GM19467 (cell line): ENCODE measurements around the gene TBCB.

Experiments
- ATAC-seq: cut with Tn5 transposase; IDR thresholded peaks from one replicate; pipeline ENCODE4 v1.9.1; 2021; ENCODE audit warnings: mild to moderate bottlenecking, moderate library complexity; ENCODE audit not compliant: unreplicated experiment

Gene TBCB

GRCh38 chr19:36100476-36100875, 14.8 kb upstream of the TBCB start:
- ATAC-seq, result no peak

GRCh38 chr19:36101550-36102327, 13.5 kb upstream of the TBCB start:
- no peak for ATAC-seq

- ATAC-seq, result no peak
Observed at GRCh38 chr19:36103040-36103626, 12.1 kb upstream of the TBCB start.

DNA sequence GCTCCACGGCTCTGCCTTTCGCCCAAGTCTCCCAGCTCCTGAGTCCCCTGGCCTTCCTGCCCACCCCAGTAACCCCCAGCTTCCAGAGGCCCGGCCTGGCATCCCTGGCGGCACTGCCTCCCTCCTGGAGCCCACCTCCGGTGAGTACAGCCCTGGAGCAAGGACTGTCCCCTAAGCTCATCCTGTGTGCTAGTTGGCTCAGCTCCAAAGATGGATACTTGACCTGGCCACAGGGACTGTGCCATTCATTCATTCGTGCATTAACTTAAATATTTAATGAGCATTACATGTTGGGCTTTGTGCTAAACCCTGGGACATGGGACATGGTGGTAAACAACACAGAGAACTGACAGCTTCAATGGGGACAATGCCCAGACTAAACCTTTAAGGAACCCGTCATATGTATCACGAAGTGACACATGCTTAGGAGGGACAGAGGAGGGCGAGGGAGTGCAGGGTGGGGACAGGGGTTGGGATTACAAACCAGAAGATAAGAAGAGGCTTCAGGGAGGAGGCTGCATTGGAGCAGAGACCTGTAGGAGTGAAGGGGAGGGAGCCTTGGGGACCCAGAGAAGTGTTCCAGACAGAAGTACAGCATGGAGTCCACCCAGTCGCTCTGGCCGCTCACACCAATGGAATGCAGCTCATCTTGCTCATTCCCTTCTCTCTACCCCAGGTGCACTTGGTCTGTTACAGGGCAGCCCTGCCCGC, 11.3 kb upstream of the TBCB start:
- ATAC-seq, result no peak

- ATAC-seq, result no peak
Observed at GRCh38 chr19:36106441-36106840, 8.8 kb upstream of the TBCB start.

DNA sequence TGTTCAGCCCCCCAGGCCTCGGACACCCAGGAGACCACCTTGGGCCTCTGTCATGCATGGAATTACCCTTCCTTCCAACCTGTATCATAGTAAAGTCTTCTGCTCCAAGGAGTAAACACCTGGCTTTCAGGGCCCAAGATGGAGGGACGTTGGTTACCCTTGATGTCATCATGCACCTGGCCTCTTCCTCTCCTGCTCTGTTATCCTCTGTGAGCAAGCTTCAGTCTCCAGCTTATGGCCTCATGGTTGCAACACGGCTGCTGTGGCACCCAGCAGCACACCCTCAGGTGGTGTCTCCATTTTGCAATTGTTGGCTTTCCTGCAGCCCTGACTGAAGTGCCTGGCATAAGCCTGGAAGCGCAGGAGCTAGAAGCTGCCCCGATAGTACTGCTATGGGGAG, 8.3 kb upstream of the TBCB start:
- ATAC-seq, result no peak

- no peak for ATAC-seq
Observed at GRCh38 chr19:36108684-36109083, 6.6 kb upstream of the TBCB start.

- ATAC-seq, result no peak
Observed at GRCh38 chr19:36110487-36111199, 4.6 kb upstream of the TBCB start, which contains the start of gene OVOL3. OVOL3 (plus strand) TSS chr19:36111143; CDS start chr19:36111203, 60 bp downstream.

- no peak for ATAC-seq
Observed at GRCh38 chr19:36111200-36111539, 4.1 kb upstream of the TBCB start.

GRCh38 chr19:36112678-36113077, 2.6 kb upstream of the TBCB start:
- ATAC-seq, result no peak

DNA sequence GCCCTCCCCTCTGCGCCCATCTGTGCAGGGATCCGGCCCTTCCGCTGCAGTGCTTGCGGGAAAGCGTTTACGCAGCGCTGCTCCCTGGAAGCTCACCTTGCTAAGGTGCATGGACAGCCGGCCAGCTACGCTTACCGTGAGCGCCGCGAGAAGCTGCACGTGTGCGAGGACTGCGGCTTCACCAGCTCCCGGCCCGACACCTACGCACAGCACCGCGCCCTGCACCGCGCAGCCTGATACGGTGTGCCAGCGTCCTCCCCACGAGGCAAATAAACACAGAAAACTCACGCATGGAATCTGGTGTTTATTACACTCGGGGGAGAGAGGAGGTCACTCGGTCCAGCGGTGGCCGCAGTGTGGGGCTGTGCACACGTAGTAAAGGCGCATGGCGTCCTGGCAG, 1.8 kb upstream of the TBCB start:
- ATAC-seq, result no peak

DNA sequence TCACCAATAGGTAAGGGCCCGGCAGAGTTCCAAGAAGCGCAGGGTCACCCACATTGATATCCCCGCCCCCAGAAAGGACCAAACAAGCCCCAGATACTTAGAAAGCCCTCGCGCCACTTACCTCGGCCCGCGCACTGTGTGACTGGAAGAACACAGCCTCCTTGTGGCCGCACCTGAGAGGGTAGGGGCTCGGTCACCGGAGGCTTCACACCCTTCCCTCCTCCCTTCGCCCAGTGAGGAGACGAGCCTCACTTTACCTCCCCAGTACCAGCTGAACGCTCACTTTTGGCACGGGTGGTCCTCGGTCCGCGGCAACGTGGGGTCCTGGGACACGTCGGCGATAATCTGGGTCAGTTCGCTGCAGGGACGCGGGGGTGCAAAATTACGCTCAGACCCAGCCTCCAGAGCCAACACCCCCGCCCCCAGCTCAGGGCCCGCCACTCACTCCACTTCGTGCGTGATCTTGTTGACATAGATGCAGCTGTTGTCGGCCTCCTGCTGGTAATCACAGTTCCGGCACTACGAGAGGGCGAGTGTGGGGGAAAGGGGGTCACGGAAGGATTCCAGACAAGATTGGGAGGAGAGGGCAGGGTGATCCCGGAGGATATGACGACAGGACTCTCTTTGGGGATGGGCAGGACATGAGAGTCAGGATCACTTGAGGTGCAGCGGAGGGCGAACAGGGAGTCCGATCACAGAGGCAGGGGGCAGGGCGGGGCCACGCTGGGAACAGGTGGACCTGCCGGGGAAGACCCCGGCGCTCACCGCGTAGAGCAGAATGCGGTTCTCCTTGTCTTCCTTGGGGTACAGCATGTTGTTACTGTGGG, 1.2 kb upstream of the TBCB start:
- peak; percentile 4 for ATAC-seq

DNA sequence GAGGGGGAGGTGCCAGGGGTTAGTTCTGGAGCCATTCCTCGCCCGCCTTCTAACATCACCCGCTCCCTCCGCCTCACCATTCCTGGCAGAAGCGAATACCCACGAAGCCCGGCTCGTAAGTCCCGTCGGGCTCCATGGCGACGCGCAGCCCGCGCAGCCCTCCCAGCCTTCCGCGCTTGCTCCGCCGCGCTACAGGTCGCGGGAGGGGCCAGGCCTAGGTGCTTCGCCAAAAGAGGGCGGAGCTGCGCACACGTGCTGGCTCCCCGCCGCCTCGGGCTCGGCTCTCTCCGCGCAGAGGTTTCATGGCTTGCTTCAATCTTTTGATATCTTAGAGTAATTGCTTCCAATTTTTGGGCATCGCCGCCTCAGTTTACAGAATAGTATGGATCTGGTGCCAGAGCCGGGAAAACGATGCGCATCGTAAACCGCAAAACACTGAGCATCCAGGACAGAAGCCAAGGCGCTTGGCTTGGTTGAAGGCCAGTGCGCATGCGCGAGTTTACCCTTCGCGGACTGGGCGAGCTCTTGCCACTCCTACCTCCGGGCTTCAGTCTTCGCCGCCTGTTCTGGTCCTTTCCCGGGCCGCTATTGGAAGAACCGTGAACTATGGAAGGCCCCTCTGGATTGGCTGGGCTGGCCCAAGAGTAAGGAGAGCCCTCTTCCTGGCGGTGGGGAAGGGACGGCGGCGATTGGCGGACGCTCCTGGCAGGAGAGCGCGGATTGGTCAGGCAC, 381 bp upstream of the TBCB start, which contains the start of gene POLR2I:
Gene POLR2I, minus strand, starts transcription at position 155 of the 732 bp plus-strand sequence. Its CDS starts 19 bp downstream, at position 136.
- peak; percentile 73 for ATAC-seq

DNA sequence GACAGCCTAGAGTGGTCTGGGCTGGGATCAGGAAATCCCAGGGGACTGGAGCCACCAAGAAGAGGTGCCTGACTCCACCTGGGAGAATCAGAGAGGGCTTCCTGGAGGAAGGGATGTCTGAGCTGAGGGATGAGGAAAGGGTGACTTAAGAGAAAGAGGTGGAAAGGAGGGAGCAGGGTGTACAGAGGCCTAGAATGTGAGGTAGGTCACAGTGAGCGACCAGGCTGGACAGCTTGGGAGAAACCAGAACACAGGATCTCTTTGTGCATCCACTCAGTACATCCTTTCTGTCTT, 1.0 kb downstream of the TBCB start:
- ATAC-seq, result no peak

GRCh38 chr19:36120092-36120983, 5.1 kb downstream of the TBCB start:
- no peak for ATAC-seq

- ATAC-seq, result no peak
Observed at GRCh38 chr19:36120984-36121358, 5.7 kb downstream of the TBCB start.

GRCh38 chr19:36121486-36122124, 6.3 kb downstream of the TBCB start:
- no peak for ATAC-seq

DNA sequence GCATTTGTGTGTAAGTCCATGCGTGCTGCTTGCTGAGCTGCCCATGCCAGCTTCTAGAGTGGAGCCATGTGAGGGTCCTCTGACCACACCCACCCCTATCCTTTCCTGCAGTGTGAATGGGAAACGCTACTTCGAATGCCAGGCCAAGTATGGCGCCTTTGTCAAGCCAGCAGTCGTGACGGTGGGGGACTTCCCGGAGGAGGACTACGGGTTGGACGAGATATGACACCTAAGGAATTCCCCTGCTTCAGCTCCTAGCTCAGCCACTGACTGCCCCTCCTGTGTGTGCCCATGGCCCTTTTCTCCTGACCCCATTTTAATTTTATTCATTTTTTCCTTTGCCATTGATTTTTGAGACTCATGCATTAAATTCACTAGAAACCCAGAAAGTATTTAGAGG, 10.3 kb downstream of the TBCB start:
- no peak for ATAC-seq

DNA sequence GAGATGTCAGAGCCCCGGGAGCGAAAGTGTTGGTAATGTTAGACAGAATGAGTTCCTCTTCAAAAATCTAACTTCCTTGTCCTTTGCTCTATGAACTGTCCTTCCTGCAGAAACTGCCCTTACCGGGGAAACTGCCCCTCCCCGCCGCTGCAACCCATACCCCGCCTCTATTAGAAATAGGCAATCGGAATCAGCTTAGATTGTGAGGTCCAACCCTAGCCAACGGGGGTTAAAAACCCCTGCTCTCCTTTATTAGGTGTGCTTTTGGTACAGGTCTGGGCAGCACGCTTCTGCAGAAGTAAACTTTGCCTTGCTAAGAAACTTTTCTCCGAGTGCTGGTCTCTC, 13.1 kb downstream of the TBCB start:
- ATAC-seq, result no peak
